Lower lobe of right lung (tissue), 2 donors: ENCODE measurements around the gene CAMK2A. TPM values are rescaled to one million over a fixed set of nuclear protein-coding genes. Genes with fewer than 3 reads are reported as not detected.

Source experiments
- ATAC-seq, 2 donors: fragments of 200-7000 bp; cut with Tn5 transposase; one replicate each; pipeline ENCODE4 v1.9.1; 2020 to 2022; ENCODE audit warnings: mild to moderate bottlenecking in 2 of 2, moderate library complexity in 2 of 2
- DNase-seq: peaks from one replicate; pipeline ENCODE4 v3.0.0-alpha.2; 2020
- H3K27ac ChIP-seq: fragments of 200-600 bp; one replicate; pipeline ENCODE4 v1.8.0; 2022
- H3K27me3 ChIP-seq: fragments of 200-600 bp; one replicate; pipeline ENCODE4 v1.8.0; 2022; ENCODE audit warnings: low read depth
- H3K36me3 ChIP-seq: fragments of 200-600 bp; one replicate; pipeline ENCODE4 v1.8.0; 2022; ENCODE audit warnings: mild to moderate bottlenecking
- H3K4me1 ChIP-seq: fragments of 200-600 bp; one replicate; pipeline ENCODE4 v1.8.0; 2022
- H3K4me3 ChIP-seq: fragments of 200-600 bp; one replicate; pipeline ENCODE4 v1.8.0; 2022; ENCODE audit warnings: mild to moderate bottlenecking
- H3K9me3 ChIP-seq: fragments of 200-600 bp; one replicate; pipeline ENCODE4 v1.8.0; 2022
- CTCF ChIP-seq: fragments of 200-600 bp; IDR thresholded peaks from one replicate; pipeline ENCODE4 v1.8.0; 2022; ENCODE audit warnings: antibody characterized with exemption, mild to moderate bottlenecking
- intact Hi-C: fragments of 100-400 bp; cut with DNase I; formaldehyde crosslinking; loops from one replicate; pipeline ENCODE4 v1.11.0; 2022
- total RNA-seq: library from RNA; stranded (reverse); fragmentation: NEBNext Ultra II Directional; extraction: Animal tissue kit (Norgen Biotek cat#: 25700); gene quantifications from one replicate; pipeline ENCODE4 v1.2.1, GENCODE V29; 2021
- donor health status: DM: no; HTN: yes; CAD: no; lungs with severe emphysema.

The CAMK2A gene
- total RNA-seq, 1 donor from 2014 or later, result 1.3 TPM

GRCh38 chr5:150261231-150261630 lies 28.3 kb downstream of the CAMK2A start:
- Histone ChIP-seq H3K27ac (no peak overlapping the region), H3K4me1 (no peaks in the 10 kb centered on the region), H3K36me3 (no peaks in the 10 kb centered on the region), H3K9me3 (no peaks in the 10 kb centered on the region), H3K27me3 (peaks cover 3% of the 10 kb centered on the region), H3K4me3 (no peak overlapping the region)
- TF ChIP-seq CTCF, result no peak
- DNase-seq (no peak), ATAC-seq (no peak)
- intact Hi-C loops, result no loop called here

DNA sequence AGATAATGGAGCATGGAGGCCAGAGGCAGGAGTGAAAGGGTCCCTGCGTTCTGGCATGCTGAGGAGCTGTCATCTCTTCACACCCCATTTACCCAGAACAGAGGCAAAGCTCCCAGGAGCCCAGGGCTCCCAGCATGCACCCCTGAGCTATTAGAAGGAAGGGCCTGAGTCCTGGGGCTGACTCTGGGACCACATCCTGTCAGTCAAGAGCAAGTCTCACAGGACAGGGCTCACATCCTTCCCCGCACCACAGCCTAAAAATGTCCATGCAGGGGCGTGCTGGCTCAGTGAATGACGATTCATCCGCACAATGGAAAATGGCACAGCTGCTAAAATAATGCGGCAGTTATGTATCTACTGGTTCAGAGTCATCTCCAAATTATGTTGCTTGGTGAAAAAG lies 31.4 kb downstream of the CAMK2A start:
- no peaks in the 10 kb centered on the region for H3K9me3 ChIP-seq
- no peak for ATAC-seq
- intact Hi-C loops, result no loop called here

DNA sequence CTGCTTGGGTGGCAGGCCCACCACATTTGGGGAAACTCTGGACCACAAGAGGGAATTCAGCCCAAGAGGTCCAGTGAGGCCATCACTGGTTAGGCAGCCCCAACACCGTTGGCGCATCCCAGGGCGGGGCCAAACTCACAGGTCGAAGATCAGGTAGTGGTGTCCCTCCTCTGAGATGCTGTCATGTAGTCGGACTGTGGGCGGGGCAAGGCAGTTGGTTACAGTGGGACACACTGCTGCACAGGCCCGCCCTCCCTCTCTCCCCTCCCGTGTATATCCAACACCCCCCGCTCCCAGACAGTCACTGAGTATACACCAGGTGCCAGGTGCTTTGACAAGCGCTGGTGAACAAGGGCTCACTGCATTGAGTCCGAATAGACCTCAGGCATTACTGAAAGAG lies 32.1 kb downstream of the CAMK2A start:
- intact Hi-C loops, result no loop called here
- H3K4me1 ChIP-seq, result no peaks in the 10 kb centered on the region
- no peak for TF ChIP-seq CTCF
- peaks cover 3% of the 10 kb centered on the region for H3K27me3 ChIP-seq
- no peak overlapping the region for H3K27ac ChIP-seq
- H3K4me3 ChIP-seq, result no peak overlapping the region
- no peak for DNase-seq
- no peak for ATAC-seq
- no peaks in the 10 kb centered on the region for H3K36me3 ChIP-seq
- no peaks in the 10 kb centered on the region for H3K9me3 ChIP-seq

More for the DNA sequence above, 31.4 kb downstream of the CAMK2A start:
- TF ChIP-seq CTCF, result no peak
- no peaks in the 10 kb centered on the region for H3K4me1 ChIP-seq
- H3K36me3 ChIP-seq, result no peaks in the 10 kb centered on the region
- DNase-seq, result no peak
- no peak overlapping the region for H3K4me3 ChIP-seq
- no peak overlapping the region for H3K27ac ChIP-seq
- H3K27me3 ChIP-seq, result peaks cover 3% of the 10 kb centered on the region

DNA sequence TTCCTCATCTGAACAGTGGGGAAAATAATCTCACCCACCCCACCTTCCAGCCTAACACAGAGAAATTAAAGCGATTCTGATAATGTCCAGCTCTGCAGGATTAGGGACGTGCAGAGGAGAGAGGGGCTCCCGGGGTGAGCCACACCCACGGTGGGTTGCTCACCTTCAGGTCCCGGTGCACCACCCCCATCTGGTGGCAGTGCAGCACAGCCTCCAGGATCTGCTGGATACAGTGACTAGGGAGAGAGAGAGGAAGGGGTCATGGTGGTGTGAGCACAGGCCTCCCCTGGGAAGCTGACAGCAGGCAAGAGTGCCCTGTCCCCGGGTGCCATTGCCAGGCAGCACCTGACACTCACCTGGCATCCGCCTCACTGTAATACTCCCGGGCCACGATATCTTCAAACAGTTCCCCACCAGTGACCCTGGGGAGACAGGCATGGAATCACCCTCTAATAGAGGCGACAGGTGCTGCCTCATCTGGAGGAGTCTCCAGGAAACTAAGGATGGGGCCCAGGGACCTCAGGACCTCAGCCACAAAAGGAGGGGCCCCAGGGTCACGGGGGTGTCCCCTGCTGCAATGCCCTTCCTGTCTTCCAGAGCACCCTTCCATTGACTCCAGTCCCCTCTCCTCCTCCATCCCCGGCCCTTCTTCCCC lies 33.0 kb downstream of the CAMK2A start:
- Histone ChIP-seq H3K4me1 (no peaks in the 10 kb centered on the region), H3K27ac (no peak overlapping the region), H3K9me3 (no peaks in the 10 kb centered on the region), H3K36me3 (no peaks in the 10 kb centered on the region), H3K4me3 (no peak overlapping the region), H3K27me3 (peaks cover 3% of the 10 kb centered on the region)
- no peak for TF ChIP-seq CTCF
- intact Hi-C loops, result no loop called here
- ATAC-seq, result no peak
- no peak for DNase-seq

- intact Hi-C loops, result no loop called here
- no peak for DNase-seq
- no peak for TF ChIP-seq CTCF
Observed at GRCh38 chr5:150255659-150256409, 33.7 kb downstream of the CAMK2A start.

More at GRCh38 chr5:150255659-150256409, 33.7 kb downstream of the CAMK2A start:
- Histone ChIP-seq H3K4me3 (no peak overlapping the region), H3K9me3 (no peaks in the 10 kb centered on the region), H3K27me3 (peaks cover 3% of the 10 kb centered on the region), H3K36me3 (no peaks in the 10 kb centered on the region), H3K27ac (no peak overlapping the region), H3K4me1 (no peaks in the 10 kb centered on the region)
- no peak for ATAC-seq
